Natural killer cell (primary cell): Measurements from ENCODE around the gene RUBCN. TPM values are rescaled to one million over a fixed set of nuclear protein-coding genes. Genes with fewer than 3 reads are reported as not detected.

Experiments used
- ATAC-seq, 3 donors: fragments of 150-1000 bp in 2 of 3; fragments of 200-7000 bp in 1 of 3; cut with Tn5 transposase; 1 replicate in 1 of 3; 2 replicates in 2 of 3; pipeline ENCODE4 v1.10.0; 2021; ENCODE audit warnings: mild to moderate bottlenecking in 2 of 3, moderate library complexity in 2 of 3
- DNase-seq, 2 donors: peaks; one replicate each; pipeline versions ENCODE4 v3.0.0 to v3.0.0-alpha.2; 2013 to 2021; ENCODE audit warnings: mixed read lengths in 1 of 2
- H3K27ac ChIP-seq: one replicate; pipeline ENCODE4 v1.5.1; 2013; ENCODE audit warnings: mild to moderate bottlenecking, low read length
- H3K27me3 ChIP-seq: one replicate; pipeline ENCODE4 v1.6.1; 2013; ENCODE audit warnings: low read length; ENCODE audit not compliant: control insufficient read depth, insufficient read depth
- H3K36me3 ChIP-seq: one replicate; pipeline ENCODE4 v1.6.1; 2013; ENCODE audit warnings: low read length; ENCODE audit not compliant: control insufficient read depth, insufficient read depth
- H3K4me1 ChIP-seq: one replicate; pipeline ENCODE4 v1.6.1; 2013; ENCODE audit warnings: low read length; ENCODE audit not compliant: control insufficient read depth, insufficient read depth
- H3K4me3 ChIP-seq: one replicate; pipeline ENCODE4 v1.5.1; 2013; ENCODE audit warnings: low read length
- H3K9me3 ChIP-seq: one replicate; pipeline ENCODE4 v1.6.1; 2013; ENCODE audit warnings: low read length; ENCODE audit not compliant: control insufficient read depth, insufficient read depth
- H3K27ac Mint-ChIP-seq, 2 donors: one replicate each; pipeline ENCODE4 v1.8.0; 2022; ENCODE audit warnings: mild to moderate bottlenecking in 2 of 2, mixed read lengths in 2 of 2, moderate library complexity in 1 of 2
- H3K27me3 Mint-ChIP-seq, 2 donors: one replicate each; pipeline ENCODE4 v1.8.0; 2022; ENCODE audit warnings: low read depth in 2 of 2, mixed read lengths in 2 of 2
- H3K36me3 Mint-ChIP-seq: one replicate; pipeline ENCODE4 v1.8.0; 2022; ENCODE audit warnings: mixed read lengths
- H3K4me1 Mint-ChIP-seq, 2 donors: one replicate each; pipeline ENCODE4 v1.8.0; 2022; ENCODE audit warnings: mixed read lengths in 2 of 2
- H3K4me3 Mint-ChIP-seq: one replicate; pipeline ENCODE4 v1.8.0; 2022; ENCODE audit warnings: mild to moderate bottlenecking, moderate library complexity, mixed read lengths
- H3K9me3 Mint-ChIP-seq, 2 donors: one replicate each; pipeline ENCODE4 v1.8.0; 2022; ENCODE audit warnings: mixed read lengths in 2 of 2
- CTCF ChIP-seq: fragments of 200-600 bp; IDR thresholded peaks from one replicate; pipeline ENCODE4 v1.8.0; 2022; ENCODE audit warnings: antibody characterized with exemption
- WGBS: methylation state at CpG from one replicate; pipeline ENCODE4 v1.1.7; 2013; ENCODE audit warnings: missing lambda C conversion rate; ENCODE audit not compliant: insufficient coverage; 5-methylcytosine and 5-hydroxymethylcytosine counted together
- intact Hi-C: fragments of 100-400 bp; cut with micrococcal nuclease; formaldehyde crosslinking; loops from one replicate; pipeline ENCODE4 v1.14.2; 2022
- total RNA-seq, 4 donors: library from RNA; stranded (reverse); fragments of 120-200 nt in 1 of 4; gene quantifications; one replicate each; pipeline versions ENCODE4 v1.2.3 to v1.2.4, GENCODE V29; 2013 to 2022

The RUBCN gene
- total RNA-seq, 3 donors from 2014 or later (not counting 1 experiment from before 2014, with no cell fraction given): 51.2 to 58.5 (median 57.6) TPM

- H3K4me1 ChIP-seq: no peaks in the 10 kb centered on the region
- Mint-ChIP-seq H3K4me1 (peaks cover 5 to 6% of the 10 kb centered on the region in 2 donors), H3K4me3 (no peak overlapping the region), H3K27ac (peak overlapping the region in 1 of 2 donors; percentile 33), H3K36me3 (peaks cover 8% of the 10 kb centered on the region), H3K9me3 (no peaks in the 10 kb centered on the region), H3K27me3 (no peaks in the 10 kb centered on the region)
- DNase-seq (no peak), ATAC-seq (no peak)
- H3K9me3 ChIP-seq: no peaks in the 10 kb centered on the region
- intact Hi-C loops: no loop called here
- WGBS: 93% methylated on average over 3 of the region's 3 CpGs
- H3K27me3 ChIP-seq: no peaks in the 10 kb centered on the region
- H3K36me3 ChIP-seq: peaks cover 51% of the 10 kb centered on the region
- TF ChIP-seq CTCF: no peak
- no peak overlapping the region for H3K27ac ChIP-seq
- H3K4me3 ChIP-seq: no peak overlapping the region
These were observed 51.2 kb downstream of the RUBCN start for GRCh38 chr3:197685546-197685945.

- Histone ChIP-seq H3K9me3 (no peaks in the 10 kb centered on the region), H3K4me3 (no peak overlapping the region), H3K27me3 (no peaks in the 10 kb centered on the region), H3K36me3 (peaks cover 40% of the 10 kb centered on the region), H3K27ac (no peak overlapping the region), H3K4me1 (no peaks in the 10 kb centered on the region)
- peaks cover 8% of the 10 kb centered on the region for H3K36me3 Mint-ChIP-seq
- TF ChIP-seq CTCF: no peak
- no peaks in the 10 kb centered on the region for H3K27me3 Mint-ChIP-seq
- ATAC-seq (no peak), DNase-seq (no peak)
- H3K27ac Mint-ChIP-seq: peak overlapping the region in 1 of 2 donors; percentile 61
- H3K9me3 Mint-ChIP-seq: no peaks in the 10 kb centered on the region
- H3K4me1 Mint-ChIP-seq: peaks cover 5 to 7% of the 10 kb centered on the region in 2 donors
- intact Hi-C loops: no loop called here
- WGBS: 94% methylated on average over 13 of the region's 13 CpGs
- no peak overlapping the region for H3K4me3 Mint-ChIP-seq
These were observed 53.5 kb downstream of the RUBCN start for GRCh38 chr3:197683191-197683590.

- DNase-seq (peak in 1 of 2 donors; percentile 17), ATAC-seq (no peak)
- intact Hi-C loops: no loop called here
- peak overlapping the region in 1 of 2 donors; percentile 58 for H3K27ac Mint-ChIP-seq
- peaks cover 40% of the 10 kb centered on the region for H3K36me3 ChIP-seq
- no peak for TF ChIP-seq CTCF
- peaks cover 5 to 11% of the 10 kb centered on the region in 2 donors for H3K4me1 Mint-ChIP-seq
- no peak overlapping the region for H3K27ac ChIP-seq
- H3K9me3 Mint-ChIP-seq: no peaks in the 10 kb centered on the region
- H3K4me1 ChIP-seq: no peaks in the 10 kb centered on the region
- no peak overlapping the region for H3K4me3 ChIP-seq
- no peak overlapping the region for H3K4me3 Mint-ChIP-seq
- WGBS: 97% methylated on average over 15 of the region's 15 CpGs
- peaks cover 8% of the 10 kb centered on the region for H3K36me3 Mint-ChIP-seq
- H3K27me3 ChIP-seq: no peaks in the 10 kb centered on the region
- H3K9me3 ChIP-seq: no peaks in the 10 kb centered on the region
- no peaks in the 10 kb centered on the region for H3K27me3 Mint-ChIP-seq
These were observed 54.0 kb downstream of the RUBCN start for GRCh38 chr3:197682713-197683112.

- no peaks in the 10 kb centered on the region for H3K9me3 Mint-ChIP-seq
- 95% methylated on average over 10 of the region's 12 CpGs for WGBS
- intact Hi-C loops: no loop called here
- peaks cover 5 to 11% of the 10 kb centered on the region in 2 donors for H3K4me1 Mint-ChIP-seq
- TF ChIP-seq CTCF: no peak
- Histone ChIP-seq H3K4me1 (no peaks in the 10 kb centered on the region), H3K36me3 (peaks cover 43% of the 10 kb centered on the region), H3K4me3 (no peak overlapping the region), H3K9me3 (no peaks in the 10 kb centered on the region), H3K27me3 (no peaks in the 10 kb centered on the region), H3K27ac (no peak overlapping the region)
- DNase-seq (no peak), ATAC-seq (no peak)
- peak overlapping the region in 1 of 2 donors; percentile 35 for H3K27ac Mint-ChIP-seq
- H3K27me3 Mint-ChIP-seq: no peaks in the 10 kb centered on the region
- H3K4me3 Mint-ChIP-seq: no peak overlapping the region
- H3K36me3 Mint-ChIP-seq: peaks cover 8% of the 10 kb centered on the region
These were observed 55.7 kb downstream of the RUBCN start for GRCh38 chr3:197680955-197681521.
